Smooth muscle cell (in vitro differentiated cells): ENCODE measurements around the gene PURB. TPM values are rescaled to one million over a fixed set of nuclear protein-coding genes. Genes with fewer than 3 reads are reported as not detected.
A peak's percentile ranks its signal among the peaks of the same experiment; 100 is the strongest.
"Not testable (repeated sequence)": the region's sequence is repeated elsewhere in the genome, so short reads cannot be mapped to it uniquely, and the experiment has no call there.

ENCODE experiments used
- DNase-seq: peaks from one replicate; lab custom pipeline; 2025; ENCODE audit not compliant: unreplicated experiment; lab: John Stamatoyannopoulos, UW
- H2AFZ ChIP-seq: fragments of 200-600 bp; sonication (generic); 2 replicates; pipeline ENCODE4 v1.6.0; 2016; ENCODE audit warnings: antibody characterized with exemption, low read depth, mild to moderate bottlenecking
- H3F3A ChIP-seq: fragments of 200-600 bp; sonication (generic); 2 replicates; pipeline ENCODE4 v1.6.0; 2017; ENCODE audit warnings: antibody characterized with exemption, low read depth
- H3K27ac ChIP-seq: fragments of 200-600 bp; sonication (generic); 2 replicates; pipeline ENCODE4 v1.5.1; 2016; ENCODE audit warnings: low read depth, mild to moderate bottlenecking
- H3K27me3 ChIP-seq: fragments of 200-600 bp; sonication (generic); 2 replicates; pipeline ENCODE4 v1.6.1; 2016; ENCODE audit warnings: low read depth, mild to moderate bottlenecking
- H3K36me3 ChIP-seq: fragments of 200-600 bp; sonication (generic); 2 replicates; pipeline ENCODE4 v1.5.1; 2016; ENCODE audit warnings: low read depth
- H3K4me1 ChIP-seq: fragments of 200-600 bp; sonication (generic); 2 replicates; pipeline ENCODE4 v1.5.1; 2016; ENCODE audit warnings: low read depth
- H3K4me2 ChIP-seq: fragments of 200-600 bp; sonication (generic); 2 replicates; pipeline ENCODE4 v1.6.0; 2016; ENCODE audit warnings: mild to moderate bottlenecking
- H3K4me3 ChIP-seq: fragments of 200-600 bp; sonication (generic); 2 replicates; pipeline ENCODE4 v1.5.1; 2016; ENCODE audit warnings: mild to moderate bottlenecking
- H3K79me2 ChIP-seq: fragments of 200-600 bp; sonication (generic); 2 replicates; pipeline ENCODE4 v1.6.0; 2016; ENCODE audit warnings: low read depth, mild to moderate bottlenecking
- H3K9ac ChIP-seq: fragments of 200-600 bp; sonication (generic); 2 replicates; pipeline ENCODE4 v1.6.0; 2016; ENCODE audit warnings: low read depth
- H3K9me3 ChIP-seq: fragments of 200-600 bp; sonication (generic); replicated peaks from 2 replicates; pipeline ENCODE4 v1.5.1; 2016; ENCODE audit warnings: low read depth
- H4K20me1 ChIP-seq: fragments of 200-600 bp; sonication (generic); 2 replicates; pipeline ENCODE4 v1.6.0; 2016; ENCODE audit warnings: low read depth
- WGBS: methylation state at CpG from one replicate; pipeline ENCODE4 v1.1.7; 2016; ENCODE audit warnings: low lambda C conversion rate; 5-methylcytosine and 5-hydroxymethylcytosine counted together
- polyA plus RNA-seq: library from polyadenylated mRNA; unstranded; fragments of >200 nt; fragmentation: Nextera tagmentation; extraction: Ambion mirVana; gene quantifications from 2 replicates; pipeline ENCODE4 v1.2.1, GENCODE V29; 2016
- total RNA-seq: library from RNA; depleted of rRNA; stranded (reverse); fragments of >200 nt; gene quantifications from 2 replicates; pipeline ENCODE4 v1.2.3, GENCODE V29; 2014
- TF ChIP-seq, protein P1 (sequence below): fragments of 200-600 bp; sonication (generic); IDR thresholded peaks from 2 replicates; pipeline ENCODE4 v1.5.1; 2017; ENCODE audit warnings: borderline replicate concordance, mild to moderate bottlenecking, antibody characterized with exemption; ENCODE audit not compliant: insufficient read depth, poor library complexity, severe bottlenecking

The PURB gene
- total and polyA plus RNA-seq, 2 experiments from 2014 or later = 2.3 to 24.3 TPM

DNA sequence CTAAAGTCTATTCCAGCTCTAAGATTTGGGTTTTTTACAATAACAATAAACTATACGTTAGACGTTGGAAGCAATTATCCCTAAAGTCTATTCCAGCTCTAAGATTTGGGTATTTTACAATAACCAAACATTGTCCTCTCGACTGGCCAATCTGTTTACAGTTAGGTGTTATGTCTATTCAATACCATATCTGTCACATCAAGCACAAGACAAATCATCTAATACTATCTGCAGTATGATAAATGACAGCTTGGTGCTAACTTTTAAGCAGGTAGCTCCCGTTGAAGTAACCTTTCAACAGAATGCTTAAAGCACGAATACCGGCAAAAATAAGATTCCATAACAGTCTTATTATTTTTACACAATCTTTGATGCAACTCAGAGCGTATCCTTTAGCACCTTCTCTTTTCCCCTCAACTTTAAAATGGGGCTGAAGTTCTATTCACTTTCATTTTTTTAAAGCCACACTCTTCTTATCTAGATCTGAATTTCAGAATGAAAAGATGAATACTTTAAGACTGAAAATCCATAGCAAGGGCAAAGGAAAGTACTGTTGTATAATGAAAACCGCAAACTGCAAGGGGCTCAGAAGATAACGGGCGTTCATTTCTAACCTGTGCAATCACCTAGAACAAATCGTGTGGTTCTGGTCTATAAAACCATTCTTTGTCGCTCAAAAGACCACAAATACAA lies 38.4 kb downstream of the PURB start:
- Histone ChIP-seq H3K27ac (peak overlapping the region; percentile 80), H3K9me3 (no peaks in the 10 kb centered on the region), H3K36me3 (no peaks in the 10 kb centered on the region), H3K4me3 (peak overlapping the region; percentile 74), H3K4me2 (peak overlapping the region; percentile 97), H3F3A (peaks cover 11% of the 10 kb centered on the region), H3K9ac (peak overlapping the region; percentile 86), H3K27me3 (no peaks in the 10 kb centered on the region), H2AFZ (peak overlapping the region; percentile 31), H3K79me2 (peaks cover 51% of the 10 kb centered on the region), H3K4me1 (peaks cover 17% of the 10 kb centered on the region), H4K20me1 (peaks cover 50% of the 10 kb centered on the region)
- no peak for DNase-seq
- TF ChIP-seq, protein P1, sequence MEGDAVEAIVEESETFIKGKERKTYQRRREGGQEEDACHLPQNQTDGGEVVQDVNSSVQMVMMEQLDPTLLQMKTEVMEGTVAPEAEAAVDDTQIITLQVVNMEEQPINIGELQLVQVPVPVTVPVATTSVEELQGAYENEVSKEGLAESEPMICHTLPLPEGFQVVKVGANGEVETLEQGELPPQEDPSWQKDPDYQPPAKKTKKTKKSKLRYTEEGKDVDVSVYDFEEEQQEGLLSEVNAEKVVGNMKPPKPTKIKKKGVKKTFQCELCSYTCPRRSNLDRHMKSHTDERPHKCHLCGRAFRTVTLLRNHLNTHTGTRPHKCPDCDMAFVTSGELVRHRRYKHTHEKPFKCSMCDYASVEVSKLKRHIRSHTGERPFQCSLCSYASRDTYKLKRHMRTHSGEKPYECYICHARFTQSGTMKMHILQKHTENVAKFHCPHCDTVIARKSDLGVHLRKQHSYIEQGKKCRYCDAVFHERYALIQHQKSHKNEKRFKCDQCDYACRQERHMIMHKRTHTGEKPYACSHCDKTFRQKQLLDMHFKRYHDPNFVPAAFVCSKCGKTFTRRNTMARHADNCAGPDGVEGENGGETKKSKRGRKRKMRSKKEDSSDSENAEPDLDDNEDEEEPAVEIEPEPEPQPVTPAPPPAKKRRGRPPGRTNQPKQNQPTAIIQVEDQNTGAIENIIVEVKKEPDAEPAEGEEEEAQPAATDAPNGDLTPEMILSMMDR = no peak
- WGBS = 5% methylated on average over 12 of the region's 12 CpGs

DNA sequence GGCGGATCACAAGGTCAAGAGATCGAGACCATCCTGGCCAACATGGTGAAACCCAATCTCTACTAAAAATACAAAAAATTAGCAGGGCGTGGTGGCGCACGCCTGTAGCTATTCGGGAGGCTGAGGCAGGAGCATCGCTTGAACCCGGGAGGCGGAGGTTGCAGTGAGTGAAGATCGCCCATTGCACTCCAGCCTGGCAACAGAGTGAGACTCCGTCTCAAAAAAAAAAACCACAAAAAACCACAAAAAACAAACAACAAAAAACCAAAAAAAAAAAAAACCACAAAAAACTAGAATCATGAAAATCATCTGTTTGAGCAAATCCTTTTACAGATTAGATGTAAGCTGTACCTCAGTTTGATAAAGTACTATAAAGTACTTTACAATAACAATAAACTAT lies 38.9 kb downstream of the PURB start:
- peak overlapping the region; percentile 97 for H3K4me2 ChIP-seq
- H3K27me3 ChIP-seq, H3K9me3 ChIP-seq, DNase-seq, H3K36me3 ChIP-seq, H2AFZ ChIP-seq: not testable (repeated sequence)
- peak overlapping the region; percentile 80 for H3K27ac ChIP-seq
- H3F3A ChIP-seq = peaks cover 11% of the 10 kb centered on the region
- H3K4me3 ChIP-seq = peak overlapping the region; percentile 74
- peaks cover 17% of the 10 kb centered on the region for H3K4me1 ChIP-seq
- H3K79me2 ChIP-seq = peaks cover 56% of the 10 kb centered on the region
- WGBS = 80% methylated on average over 10 of the region's 11 CpGs
- H4K20me1 ChIP-seq = peaks cover 54% of the 10 kb centered on the region
- H3K9ac ChIP-seq = peak overlapping the region; percentile 86

DNA sequence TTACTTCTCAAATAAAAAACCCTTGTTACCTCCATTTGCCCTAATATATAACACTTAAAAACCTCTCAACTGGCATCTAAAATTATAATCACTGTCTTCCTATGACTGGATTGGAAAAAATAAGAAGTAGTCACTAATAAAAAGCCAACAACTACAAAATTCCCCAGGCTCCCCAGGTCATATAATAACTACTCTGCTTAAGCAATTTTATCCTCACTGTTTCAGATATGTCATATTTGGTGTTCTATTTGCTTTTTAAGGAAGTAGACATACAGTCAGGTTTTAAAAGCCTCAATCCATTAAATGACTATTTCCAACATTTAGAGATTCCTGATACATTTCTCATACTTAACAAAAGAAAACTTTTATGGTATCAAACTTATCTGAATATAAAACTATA lies 39.9 kb downstream of the PURB start:
- no peak overlapping the region for H3K9ac ChIP-seq
- H4K20me1 ChIP-seq = peaks cover 63% of the 10 kb centered on the region
- no peaks in the 10 kb centered on the region for H3K9me3 ChIP-seq
- H3K4me1 ChIP-seq = peaks cover 17% of the 10 kb centered on the region
- TF ChIP-seq, protein P1 = no peak
- no peak overlapping the region for H2AFZ ChIP-seq
- H3K36me3 ChIP-seq = no peaks in the 10 kb centered on the region
- H3K4me3 ChIP-seq = peak overlapping the region; percentile 74
- no peaks in the 10 kb centered on the region for H3K27me3 ChIP-seq
- DNase-seq = no peak
- peak overlapping the region; percentile 97 for H3K4me2 ChIP-seq
- peaks cover 66% of the 10 kb centered on the region for H3K79me2 ChIP-seq
- H3F3A ChIP-seq = peaks cover 11% of the 10 kb centered on the region
- no peak overlapping the region for H3K27ac ChIP-seq

DNA sequence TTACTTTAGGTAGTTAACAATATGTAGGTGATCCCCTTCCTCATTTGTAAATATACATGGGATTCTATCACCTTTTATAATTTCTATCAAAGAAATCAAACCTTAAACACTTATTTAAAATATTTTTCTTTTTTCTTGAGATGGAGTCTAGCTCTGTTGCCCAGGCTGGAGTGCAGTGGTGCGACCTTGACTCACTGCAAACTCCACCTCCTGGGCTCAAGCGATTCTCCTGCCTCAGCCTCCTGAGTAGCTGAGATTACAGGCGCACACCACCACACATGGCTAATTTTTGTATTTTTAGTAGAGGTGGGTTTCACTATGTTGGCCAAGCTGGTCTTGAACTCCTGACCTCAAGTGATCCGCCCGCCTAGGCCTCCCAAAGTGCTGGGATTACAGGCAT lies 41.9 kb downstream of the PURB start:
- not testable (repeated sequence) for H3K4me2 ChIP-seq, H3K36me3 ChIP-seq, H3K4me3 ChIP-seq, H3K4me1 ChIP-seq, H3K9ac ChIP-seq, H3F3A ChIP-seq, DNase-seq, H3K27ac ChIP-seq, H2AFZ ChIP-seq, H3K9me3 ChIP-seq, H3K27me3 ChIP-seq
- 97% methylated on average over 5 of the region's 5 CpGs for WGBS
- H4K20me1 ChIP-seq = peaks cover 71% of the 10 kb centered on the region
- H3K79me2 ChIP-seq = peaks cover 85% of the 10 kb centered on the region

DNA sequence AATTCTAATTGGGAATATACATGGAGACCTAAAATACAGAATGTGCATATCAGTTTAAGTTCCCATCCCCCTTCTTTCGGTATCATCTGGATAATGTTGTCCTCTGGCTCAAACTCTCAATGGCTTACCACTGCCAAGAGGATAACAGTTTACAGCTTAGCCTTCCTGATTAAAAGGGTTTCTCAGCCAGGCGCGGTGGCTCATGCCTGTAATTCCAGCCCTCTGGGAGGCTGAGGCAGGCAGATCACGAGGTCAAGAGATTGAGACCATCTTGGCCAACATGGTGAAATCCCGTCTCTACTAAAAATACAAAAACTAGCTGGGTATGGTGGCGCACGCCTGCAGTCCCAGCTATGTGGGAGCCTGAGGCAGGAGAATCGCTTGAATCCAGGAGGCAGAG lies 42.7 kb downstream of the PURB start:
- not testable (repeated sequence) for H3K9me3 ChIP-seq
- H4K20me1 ChIP-seq = peaks cover 73% of the 10 kb centered on the region
- WGBS = 68% methylated on average over 8 of the region's 8 CpGs

More for the DNA sequence above, 42.7 kb downstream of the PURB start:
- not testable (repeated sequence) for H3F3A ChIP-seq, H3K9ac ChIP-seq, DNase-seq, H3K4me3 ChIP-seq, H3K36me3 ChIP-seq, H3K27me3 ChIP-seq, H3K27ac ChIP-seq, H3K4me2 ChIP-seq, H2AFZ ChIP-seq, H3K4me1 ChIP-seq
- peaks cover 92% of the 10 kb centered on the region for H3K79me2 ChIP-seq
